ENCODE results near the gene RAB34. TPM values are rescaled to one million over a fixed set of nuclear protein-coding genes. Genes with fewer than 3 reads are reported as not detected.

Gene RAB34
- total RNA-seq, 1 experiment from 2014 or later, result 1.2 TPM

DNA sequence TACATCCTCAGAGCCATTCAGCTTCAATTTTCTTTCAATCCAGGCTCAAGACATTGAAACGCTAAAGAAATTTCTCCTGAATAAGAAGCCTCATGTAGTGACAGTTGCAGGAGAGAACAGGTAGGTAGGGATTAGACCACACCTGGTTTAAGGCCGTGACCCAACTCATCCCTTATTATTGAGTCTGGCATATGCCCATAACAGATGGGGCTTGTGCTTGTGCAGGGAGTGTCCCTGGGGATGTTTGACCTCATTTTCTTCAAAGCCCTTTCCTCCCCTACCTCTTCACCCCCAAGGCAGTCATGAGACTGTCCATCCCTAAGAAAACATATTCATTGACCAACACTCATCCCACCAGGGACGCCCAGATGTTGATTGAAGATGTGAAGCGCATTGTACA, 31.4 kb downstream of the RAB34 start:
- CTCF ChIA-PET, result no interaction called here
- H3K4me3 Mint-ChIP-seq (ENCODE audit: unreplicated experiment), result no peak overlapping the region
- H3K27ac Mint-ChIP-seq (ENCODE audit: unreplicated experiment), result no peak overlapping the region
- H3K27me3 ChIP-seq (replicated peaks; ENCODE audit: control insufficient read depth, insufficient read depth, low read length), result no peaks in the 10 kb centered on the region
- no peaks in the 10 kb centered on the region for H3K4me1 Mint-ChIP-seq (ENCODE audit: low read depth, unreplicated experiment)
- no peak overlapping the region for H3K4me3 ChIP-seq (ENCODE audit: low read depth, low read length)
- H3K9me3 ChIP-seq, result no peaks in the 10 kb centered on the region
- H3K4me1 ChIP-seq, result no peaks in the 10 kb centered on the region
- BruUV-seq (replicated peaks), result no TSS peak
- no peaks in the 10 kb centered on the region for H3K27me3 Mint-ChIP-seq (ENCODE audit: insufficient read depth, unreplicated experiment)
- intact Hi-C loops (cut with micrococcal nuclease; ENCODE audit: unreplicated experiment), result no loop called here
- no peaks in the 10 kb centered on the region for H3K9me3 Mint-ChIP-seq (ENCODE audit: unreplicated experiment)
- peaks cover 22% of the 10 kb centered on the region for H3K36me3 ChIP-seq (ENCODE audit: control insufficient read depth, insufficient read depth, low read length)
- peaks cover 98% of the 10 kb centered on the region for H3K36me3 Mint-ChIP-seq (ENCODE audit: insufficient read depth, unreplicated experiment)
- no peak for DNase-seq
- TF ChIP-seq, protein P1, sequence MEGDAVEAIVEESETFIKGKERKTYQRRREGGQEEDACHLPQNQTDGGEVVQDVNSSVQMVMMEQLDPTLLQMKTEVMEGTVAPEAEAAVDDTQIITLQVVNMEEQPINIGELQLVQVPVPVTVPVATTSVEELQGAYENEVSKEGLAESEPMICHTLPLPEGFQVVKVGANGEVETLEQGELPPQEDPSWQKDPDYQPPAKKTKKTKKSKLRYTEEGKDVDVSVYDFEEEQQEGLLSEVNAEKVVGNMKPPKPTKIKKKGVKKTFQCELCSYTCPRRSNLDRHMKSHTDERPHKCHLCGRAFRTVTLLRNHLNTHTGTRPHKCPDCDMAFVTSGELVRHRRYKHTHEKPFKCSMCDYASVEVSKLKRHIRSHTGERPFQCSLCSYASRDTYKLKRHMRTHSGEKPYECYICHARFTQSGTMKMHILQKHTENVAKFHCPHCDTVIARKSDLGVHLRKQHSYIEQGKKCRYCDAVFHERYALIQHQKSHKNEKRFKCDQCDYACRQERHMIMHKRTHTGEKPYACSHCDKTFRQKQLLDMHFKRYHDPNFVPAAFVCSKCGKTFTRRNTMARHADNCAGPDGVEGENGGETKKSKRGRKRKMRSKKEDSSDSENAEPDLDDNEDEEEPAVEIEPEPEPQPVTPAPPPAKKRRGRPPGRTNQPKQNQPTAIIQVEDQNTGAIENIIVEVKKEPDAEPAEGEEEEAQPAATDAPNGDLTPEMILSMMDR (IDR thresholded peaks at IDR 0.05; ENCODE audit: insufficient read depth in 1 of 2, low read depth in 1 of 2, low read length in 1 of 2, severe bottlenecking in 1 of 2, unreplicated experiment in 1 of 2), result no peak
- POLR2A ChIA-PET, result no interaction called here

DNA sequence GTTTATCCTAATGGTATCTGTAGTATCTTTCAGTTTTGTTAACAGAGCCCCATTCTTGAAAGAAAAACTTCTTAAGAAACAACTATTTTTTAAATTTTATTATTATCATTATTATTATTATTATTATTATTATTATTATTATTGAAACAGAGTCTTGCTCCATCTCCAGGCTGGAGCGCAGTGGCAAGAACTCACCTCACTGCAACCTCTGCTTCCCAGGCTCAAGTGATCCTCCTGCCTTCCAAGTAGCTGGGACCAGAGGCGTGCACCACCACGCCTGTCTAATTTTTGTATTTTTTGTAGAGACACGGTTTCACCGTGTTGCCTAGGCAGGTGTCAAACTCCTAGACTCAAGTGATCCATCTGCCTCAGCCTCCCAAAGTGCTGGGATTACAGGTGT, 32.3 kb downstream of the RAB34 start:
- DNase-seq, result no peak
- ChIA-PET CTCF (no interaction called here), POLR2A (interaction anchor here (0.6 kb wide), 1 partner anchor 21 kb away, joined by 3 read pairs; no protein-coding TSS in a partner anchor)
- peaks cover 20% of the 10 kb centered on the region for H3K36me3 ChIP-seq (ENCODE audit: control insufficient read depth, insufficient read depth, low read length)
- no peaks in the 10 kb centered on the region for H3K4me1 ChIP-seq
- no peaks in the 10 kb centered on the region for H3K27me3 ChIP-seq (replicated peaks; ENCODE audit: control insufficient read depth, insufficient read depth, low read length)
- peaks cover 98% of the 10 kb centered on the region for H3K36me3 Mint-ChIP-seq (ENCODE audit: insufficient read depth, unreplicated experiment)
- intact Hi-C loops (cut with micrococcal nuclease; ENCODE audit: unreplicated experiment), result loop anchor here (1.0 to 2.0 kb wide), 2 partner anchors 13 to 41 kb away; partner anchors contain the start of gene TLCD1
- H3K4me3 Mint-ChIP-seq (ENCODE audit: unreplicated experiment), result no peak overlapping the region
- H3K27me3 Mint-ChIP-seq (ENCODE audit: insufficient read depth, unreplicated experiment), result no peaks in the 10 kb centered on the region
- H3K4me1 Mint-ChIP-seq (ENCODE audit: low read depth, unreplicated experiment), result no peaks in the 10 kb centered on the region
- H3K9me3 Mint-ChIP-seq (ENCODE audit: unreplicated experiment), result no peaks in the 10 kb centered on the region
- H3K27ac Mint-ChIP-seq (ENCODE audit: unreplicated experiment), result no peak overlapping the region
- no peak overlapping the region for H3K4me3 ChIP-seq (ENCODE audit: low read depth, low read length)
- TF ChIP-seq, protein P1 (IDR thresholded peaks at IDR 0.05; ENCODE audit: insufficient read depth in 1 of 2, low read depth in 1 of 2, low read length in 1 of 2, severe bottlenecking in 1 of 2, unreplicated experiment in 1 of 2), result no peak
- H3K9me3 ChIP-seq, result no peaks in the 10 kb centered on the region
- BruUV-seq (replicated peaks), result no TSS peak

DNA sequence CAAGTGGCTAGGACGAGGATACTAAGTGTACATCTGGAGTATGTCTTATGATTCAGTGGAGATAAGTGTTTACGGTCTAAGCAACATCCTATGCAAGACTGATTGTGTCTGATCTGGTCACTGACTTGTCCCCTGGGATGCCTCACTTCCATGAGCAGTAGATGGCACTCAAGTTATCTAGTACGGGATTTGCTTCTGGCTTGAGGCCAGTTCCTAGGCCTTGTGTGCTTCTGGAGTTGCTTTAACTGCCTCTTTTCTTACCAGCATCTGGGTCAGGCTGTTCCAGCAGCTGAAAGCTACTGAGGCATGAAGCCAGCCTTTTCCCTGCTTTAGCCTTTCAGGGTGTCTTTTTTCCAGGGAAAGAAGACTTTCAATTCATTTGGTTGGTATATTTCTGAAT, 32.7 kb downstream of the RAB34 start:
- TF ChIP-seq, protein P1 (IDR thresholded peaks at IDR 0.05; ENCODE audit: insufficient read depth in 1 of 2, low read depth in 1 of 2, low read length in 1 of 2, severe bottlenecking in 1 of 2, unreplicated experiment in 1 of 2), result peak in 1 of 2 experiments; percentile 42
- H3K27ac Mint-ChIP-seq (ENCODE audit: unreplicated experiment), result no peak overlapping the region
- Histone ChIP-seq H3K27me3 (replicated peaks; ENCODE audit: control insufficient read depth, insufficient read depth, low read length) (no peaks in the 10 kb centered on the region), H3K36me3 (ENCODE audit: control insufficient read depth, insufficient read depth, low read length) (peaks cover 20% of the 10 kb centered on the region), H3K4me1 (no peaks in the 10 kb centered on the region), H3K4me3 (ENCODE audit: low read depth, low read length) (no peak overlapping the region), H3K9me3 (no peaks in the 10 kb centered on the region)
- H3K4me1 Mint-ChIP-seq (ENCODE audit: low read depth, unreplicated experiment), result no peaks in the 10 kb centered on the region
- intact Hi-C loops (cut with micrococcal nuclease; ENCODE audit: unreplicated experiment), result loop anchor here (1.0 to 2.0 kb wide), 2 partner anchors 13 to 42 kb away; partner anchors contain the start of gene TLCD1
- DNase-seq, result peak in 1 of 2 experiments; percentile 57
- ChIA-PET CTCF (no interaction called here), POLR2A (no interaction called here)
- peaks cover 98% of the 10 kb centered on the region for H3K36me3 Mint-ChIP-seq (ENCODE audit: insufficient read depth, unreplicated experiment)
- H3K27me3 Mint-ChIP-seq (ENCODE audit: insufficient read depth, unreplicated experiment), result no peaks in the 10 kb centered on the region
- BruUV-seq (replicated peaks), result no TSS peak
- H3K4me3 Mint-ChIP-seq (ENCODE audit: unreplicated experiment), result no peak overlapping the region
- no peaks in the 10 kb centered on the region for H3K9me3 Mint-ChIP-seq (ENCODE audit: unreplicated experiment)

Measured in Caco-2 (cell line).